GM15510 (cell line): ENCODE results near the gene ZNF845.
A peak's percentile ranks its signal among the peaks of the same experiment; 100 is the strongest.

ENCODE experiments used
- POLR2A ChIP-seq: IDR thresholded peaks from 3 replicates; pipeline ENCODE4 v1.6.1; 2011; ENCODE audit warnings: borderline replicate concordance; ENCODE audit not compliant: insufficient read length; ENCODE audit errors: extremely low read depth

The ZNF845 gene

DNA sequence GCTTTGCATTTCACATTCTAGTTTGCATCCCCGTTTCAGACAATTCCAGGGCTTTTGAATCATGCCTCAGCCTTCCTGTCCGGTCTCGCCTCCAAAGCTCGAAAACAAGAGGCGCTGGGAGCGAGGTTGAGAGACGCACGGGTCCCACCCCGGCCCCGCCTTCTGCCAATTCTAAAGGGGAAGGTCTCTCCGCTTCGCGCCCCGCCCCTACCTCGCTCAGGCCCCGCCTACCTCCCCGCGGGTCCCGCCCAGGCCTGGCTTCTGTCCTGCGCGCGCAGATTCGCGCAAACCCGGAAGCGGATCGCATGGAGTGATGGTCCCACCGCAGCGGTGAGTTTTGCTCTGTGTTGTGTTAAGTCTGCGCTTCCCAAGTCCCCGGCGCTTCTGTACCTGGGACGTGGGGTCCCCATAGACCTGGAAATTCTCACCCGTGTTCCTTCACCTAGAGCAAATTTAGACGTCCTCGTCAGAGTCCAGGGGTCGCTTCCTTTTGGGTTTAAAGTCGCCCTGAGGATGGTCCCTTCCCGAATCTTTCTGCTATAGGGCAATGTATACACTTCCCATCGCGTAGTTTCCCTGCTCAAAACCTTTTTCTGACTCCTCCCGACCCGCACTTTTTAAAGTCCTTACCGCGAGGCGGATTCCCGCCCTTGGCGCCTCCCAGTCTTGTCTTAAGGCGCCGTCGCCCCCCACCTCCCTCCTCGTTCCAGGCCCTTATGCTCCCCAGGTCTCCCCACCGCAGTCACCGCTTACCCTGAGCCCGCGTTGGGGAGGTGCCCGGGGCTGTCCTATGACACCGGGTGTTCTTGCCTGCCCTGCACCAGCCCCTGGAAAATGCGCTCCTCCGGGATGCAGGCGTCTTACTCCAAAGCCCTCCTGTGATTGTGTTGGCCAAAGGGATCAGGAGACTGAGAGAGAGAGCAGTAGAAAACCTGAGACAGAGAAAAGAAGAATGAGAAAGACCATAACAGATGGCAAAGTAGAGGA, at the start of gene ZNF845:
Gene ZNF845, plus strand, starts transcription at position 287 of the 987 bp plus-strand sequence. CDS start 7,559 bp downstream, outside the sequence.
- TF ChIP-seq POLR2A = peak; percentile 73

DNA sequence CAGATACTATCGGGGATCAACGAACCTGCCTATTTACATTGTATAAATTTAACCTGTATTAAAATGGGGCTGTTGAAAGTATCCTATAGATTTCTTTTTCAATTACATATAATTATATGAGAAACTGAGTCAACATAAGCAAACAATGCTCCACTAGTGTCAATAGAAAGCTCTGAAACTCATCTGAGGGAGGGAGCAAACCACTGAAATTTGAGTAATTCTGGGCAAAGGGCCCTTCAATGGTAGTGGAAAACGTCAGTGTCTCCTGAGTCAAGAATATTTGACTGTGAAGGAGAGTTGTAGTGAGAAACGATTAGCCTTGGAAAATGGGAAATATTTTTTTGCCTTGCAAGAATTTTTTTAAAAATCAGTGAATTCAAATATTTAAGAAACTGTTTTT, 48.5 kb upstream of the ZNF845 start:
- TF ChIP-seq POLR2A = no peak

DNA sequence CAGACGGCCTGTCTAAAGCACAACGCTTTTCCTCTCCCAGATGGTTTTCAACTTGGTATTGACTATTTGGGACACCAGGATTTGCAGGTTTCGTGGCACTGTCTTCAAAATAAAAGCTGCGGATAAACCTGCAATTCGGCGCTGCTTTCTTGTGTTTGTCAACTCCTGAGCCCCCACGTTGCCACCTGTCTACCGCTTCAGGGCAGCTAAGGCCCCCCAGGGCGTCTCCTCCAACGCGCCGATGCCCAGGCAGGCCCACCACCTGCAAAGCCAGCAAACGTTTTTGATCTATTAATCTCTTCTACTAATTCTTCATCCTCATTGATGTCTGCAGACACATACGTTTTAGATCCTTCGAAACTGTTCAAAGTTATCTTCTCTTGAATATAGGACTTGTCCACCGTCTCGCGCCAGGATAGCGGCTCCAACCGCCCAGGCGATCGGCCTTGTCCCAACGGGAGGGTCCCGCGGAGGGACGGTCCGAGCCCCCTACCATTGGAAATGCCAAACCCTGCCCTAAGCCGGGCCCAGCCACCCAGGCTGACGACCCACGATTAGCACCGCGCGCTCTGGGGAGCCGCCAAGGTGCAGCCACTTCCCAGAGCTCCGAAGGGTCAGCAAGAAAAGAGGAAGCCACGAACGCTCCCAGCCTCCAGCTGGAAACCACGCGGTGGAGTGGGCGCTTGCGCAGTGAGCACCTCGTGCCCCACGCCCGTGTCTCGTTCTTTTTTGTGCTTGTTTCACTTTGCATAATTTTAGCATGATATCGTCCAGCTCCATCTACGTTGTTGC, 42.6 kb upstream of the ZNF845 start:
- TF ChIP-seq POLR2A = no peak

DNA sequence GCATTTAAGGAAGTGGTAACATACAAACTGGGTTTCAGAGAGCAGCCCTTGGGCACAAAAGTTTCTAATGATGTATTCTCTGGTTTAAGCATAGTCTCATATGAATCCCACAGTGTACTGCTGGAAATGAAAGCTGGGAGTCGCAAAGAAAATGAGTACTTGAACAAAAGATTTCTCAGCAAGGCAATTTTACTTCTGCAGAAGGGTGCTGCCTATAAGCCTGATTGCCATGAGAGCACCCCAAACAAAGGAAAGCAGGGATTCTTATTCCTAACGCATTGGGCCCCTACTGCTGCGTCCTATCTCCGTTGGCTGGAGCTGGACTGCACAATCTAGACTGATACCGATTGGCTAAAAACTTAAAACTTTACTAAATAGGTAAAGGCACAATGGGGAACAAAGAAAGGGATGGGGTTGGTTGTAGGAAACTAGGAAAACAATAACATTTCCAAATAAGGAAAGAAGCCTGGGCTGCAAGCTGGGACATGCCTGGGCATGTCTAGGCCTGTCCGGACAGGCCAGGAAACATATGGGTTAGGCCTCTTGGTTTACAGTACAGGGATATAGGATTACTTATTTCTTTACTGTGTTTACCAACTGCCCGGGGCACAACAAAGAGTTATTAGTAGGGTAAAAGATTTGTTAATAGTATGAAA, 38.6 kb upstream of the ZNF845 start:
- TF ChIP-seq POLR2A = no peak

DNA sequence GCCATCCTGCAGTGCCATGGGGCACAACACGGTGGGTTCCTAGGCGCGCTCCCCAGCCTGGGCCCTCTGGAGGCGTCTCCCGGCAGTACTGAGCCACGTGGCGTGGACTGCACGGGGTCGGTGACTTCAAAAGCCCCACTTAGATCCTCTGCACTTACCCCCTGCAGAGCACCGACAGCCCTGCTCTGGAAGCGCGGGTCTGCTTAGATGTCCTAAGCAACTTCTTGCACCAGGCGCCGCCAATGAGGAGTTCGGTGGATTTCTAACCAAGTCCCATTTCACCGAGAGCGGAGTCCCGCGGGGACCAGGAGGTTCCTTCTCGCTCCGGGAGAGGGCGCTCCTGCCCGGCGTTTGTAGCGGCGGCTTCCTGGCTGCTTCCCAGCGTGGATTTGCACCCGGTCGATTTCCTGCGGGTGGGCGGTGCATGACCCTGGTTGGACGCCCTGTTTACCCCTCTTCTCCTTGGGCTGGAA, 25.2 kb upstream of the ZNF845 start:
- no peak for TF ChIP-seq POLR2A

DNA sequence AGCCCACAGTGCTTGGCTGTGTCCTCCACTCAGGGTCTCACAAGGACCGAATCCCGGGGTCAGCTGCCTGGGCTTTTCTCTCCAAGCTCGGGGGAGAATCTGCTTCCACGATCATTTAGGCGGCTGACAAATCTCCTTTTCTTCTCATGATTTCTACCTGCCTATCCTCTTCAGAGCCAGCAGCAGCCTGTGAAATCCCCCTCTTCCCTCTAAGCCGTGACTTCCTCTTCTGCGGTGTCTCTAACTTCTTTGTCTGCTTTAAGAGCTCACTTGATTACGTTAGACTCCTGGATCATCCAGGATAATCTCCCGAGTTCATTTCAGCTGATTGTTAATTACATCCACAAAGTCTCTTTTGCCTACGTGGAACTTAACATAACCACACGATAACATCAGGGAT, 22.5 kb upstream of the ZNF845 start:
- no peak for TF ChIP-seq POLR2A

DNA sequence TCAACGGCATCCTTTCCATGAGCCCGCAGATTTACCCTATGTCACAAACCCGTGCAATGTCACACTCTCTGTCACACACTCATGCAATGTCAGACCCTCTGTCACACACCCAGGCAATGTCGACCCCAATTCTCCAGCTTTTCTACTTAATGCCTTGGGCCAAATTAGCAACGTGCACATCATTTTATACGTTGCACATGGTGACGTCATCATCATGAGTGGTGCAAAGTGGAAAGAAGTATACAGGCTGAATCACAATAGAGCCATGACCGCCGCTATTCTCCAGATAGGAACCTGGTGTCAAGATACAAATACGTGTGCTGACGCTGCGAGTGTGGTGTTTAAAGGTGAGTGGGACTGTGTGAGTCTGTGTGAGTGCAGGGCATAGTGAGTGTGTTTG, 21.7 kb upstream of the ZNF845 start:
- TF ChIP-seq POLR2A = no peak

DNA sequence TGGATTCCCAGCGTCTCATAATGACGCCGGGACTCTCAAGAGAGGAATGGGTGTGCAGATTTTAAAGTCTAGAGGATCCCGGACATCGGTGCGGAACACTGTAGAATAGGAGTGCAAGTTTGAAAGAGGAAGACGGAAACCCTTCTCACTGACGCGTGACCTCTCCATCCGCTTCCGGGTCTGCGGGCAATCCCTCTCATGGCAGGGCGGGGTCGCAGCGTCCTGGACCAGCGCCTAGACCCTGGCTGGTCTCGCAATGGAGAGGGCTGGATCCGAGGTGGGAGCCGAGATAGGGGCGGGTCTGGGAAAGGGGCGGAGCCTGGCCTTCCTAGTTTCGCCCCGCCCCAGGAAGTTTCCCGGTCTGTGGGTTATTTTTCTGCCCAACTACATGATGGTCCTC, 4.6 kb upstream of the ZNF845 start:
- no peak for TF ChIP-seq POLR2A

DNA sequence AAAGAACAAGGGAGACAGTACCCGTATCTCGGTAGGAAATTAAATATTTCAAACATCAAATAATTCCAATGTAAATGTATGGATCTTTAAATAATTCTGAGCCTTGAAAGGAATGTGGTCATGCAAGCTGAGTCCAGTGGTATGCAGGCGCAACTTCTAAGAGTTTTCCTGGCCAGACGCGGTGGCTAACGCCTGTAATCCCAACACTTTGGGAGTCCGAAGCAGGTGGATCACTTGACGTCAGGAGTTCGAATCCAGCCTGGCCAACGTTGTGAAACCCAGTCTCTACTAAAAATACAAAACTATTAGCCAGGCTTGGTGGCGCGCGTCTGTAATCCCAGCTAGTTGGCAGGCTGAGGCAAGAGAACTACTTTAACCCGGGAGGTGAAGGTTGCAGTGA, 1.1 kb upstream of the ZNF845 start:
- TF ChIP-seq POLR2A = no peak

DNA sequence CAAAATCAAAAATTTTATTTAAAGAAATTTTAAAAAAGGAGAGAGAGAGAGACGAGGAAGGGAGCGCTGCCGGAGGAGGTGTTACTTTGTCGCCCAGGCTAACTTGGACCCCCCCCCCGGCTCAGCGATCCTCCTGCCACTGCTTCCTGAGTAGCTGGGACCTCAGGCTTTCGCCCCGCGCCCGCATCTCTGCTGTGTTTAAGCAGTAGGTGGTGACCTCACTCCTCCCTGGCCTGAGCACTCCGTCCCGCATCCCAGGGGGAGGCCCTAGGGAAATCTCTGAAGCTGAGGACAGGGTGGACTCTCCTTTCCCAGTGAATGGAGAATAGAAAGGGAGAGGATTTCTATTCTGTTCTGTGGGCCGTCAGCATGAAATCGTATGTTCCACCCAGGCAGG, 485 bp upstream of the ZNF845 start:
- no peak for TF ChIP-seq POLR2A

DNA sequence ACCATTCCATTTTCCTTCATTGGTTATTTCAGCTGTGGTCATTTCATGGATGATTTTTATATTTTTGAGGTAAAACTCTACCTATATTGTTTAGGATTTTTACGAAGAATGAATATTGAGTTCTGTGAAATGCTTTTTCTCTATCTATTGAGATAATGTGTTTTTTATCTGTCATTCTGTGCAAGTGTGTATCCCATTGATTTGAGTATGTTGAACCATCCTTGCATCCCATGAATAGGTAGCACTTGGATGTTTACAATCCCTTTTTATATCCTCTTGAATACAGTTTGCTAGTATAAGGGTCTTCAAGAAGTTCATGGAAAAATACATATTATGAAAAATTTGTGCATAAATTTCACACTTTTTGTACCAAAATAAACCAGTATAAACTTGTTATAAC, 22.2 kb downstream of the ZNF845 start:
- no peak for TF ChIP-seq POLR2A

DNA sequence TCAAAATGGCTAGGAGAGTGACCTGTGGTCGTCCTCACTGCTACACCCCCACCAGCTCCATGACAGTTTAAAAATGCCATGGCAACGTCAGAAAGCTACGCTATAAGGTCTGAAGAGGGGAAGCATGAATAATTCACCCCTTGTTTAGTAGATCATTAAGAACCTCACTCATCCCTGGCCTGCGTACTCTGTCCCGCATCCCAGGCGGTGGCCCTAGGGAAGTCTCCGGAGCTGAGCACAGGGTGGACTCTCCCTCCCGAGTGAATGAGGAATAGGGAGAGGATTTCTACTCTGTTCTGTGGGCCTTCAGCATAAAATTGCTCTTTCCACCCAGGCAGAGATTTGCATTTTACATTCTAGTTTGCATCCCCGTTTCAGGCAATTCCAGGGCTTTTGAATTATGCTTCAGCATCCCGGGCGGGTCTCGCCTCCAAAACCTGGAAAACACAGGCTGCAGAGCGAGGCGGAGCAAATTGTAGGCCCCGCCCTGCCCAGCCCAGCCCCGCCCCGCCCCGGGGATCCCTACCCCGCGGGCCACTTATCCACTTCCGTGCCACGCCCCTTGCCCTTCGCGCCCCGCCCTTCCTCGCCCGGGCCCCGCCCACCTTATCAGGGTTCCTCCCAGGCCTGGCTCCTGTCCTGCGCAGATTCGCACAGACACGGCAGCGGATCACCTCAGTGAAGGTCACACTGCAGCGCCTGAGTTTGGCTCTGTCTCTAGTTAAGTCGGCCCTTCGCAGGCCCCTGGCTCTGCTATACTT, 24.5 kb downstream of the ZNF845 start:
- no peak for TF ChIP-seq POLR2A

DNA sequence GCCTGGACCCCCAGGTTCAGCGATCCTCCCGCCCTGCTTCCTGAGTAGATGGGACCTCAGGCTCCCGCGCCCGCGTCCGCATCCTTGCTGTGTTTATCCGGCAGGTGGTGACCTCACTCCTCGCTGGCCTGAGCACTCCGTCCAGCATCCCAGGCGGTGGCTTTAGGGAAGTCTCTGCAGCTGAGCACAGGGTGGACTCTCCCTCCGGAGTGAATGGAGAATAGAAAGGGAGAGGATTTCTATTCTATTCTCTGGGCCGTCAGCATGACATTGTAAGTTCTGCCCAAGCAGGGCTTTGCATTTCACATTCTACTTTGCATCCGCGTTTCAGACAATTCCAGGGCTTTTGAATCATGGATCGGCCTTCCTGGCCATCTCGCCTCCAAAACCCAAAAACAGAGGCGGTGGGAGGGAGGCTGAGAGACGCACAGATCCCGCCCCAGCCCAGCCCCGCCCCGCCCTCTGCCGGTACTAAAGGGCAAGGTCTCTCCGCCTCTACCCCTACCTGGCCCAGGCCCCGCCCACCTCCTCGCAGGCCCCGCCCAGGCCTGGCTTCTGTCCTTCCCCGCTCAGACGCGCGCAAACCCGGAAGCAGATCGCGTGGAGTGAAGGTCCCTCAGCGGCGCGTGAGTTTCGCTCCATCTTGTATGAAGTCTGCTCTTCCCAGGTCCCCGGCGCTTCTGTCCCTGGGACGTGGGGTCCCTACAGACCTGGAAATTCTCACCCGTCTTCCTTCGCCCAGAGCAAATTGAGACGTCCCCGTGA, 31.8 kb downstream of the ZNF845 start, which contains the start of gene ZNF525:
Gene ZNF525, plus strand, starts transcription at position 572 of the 765 bp plus-strand sequence. CDS start 6,577 bp downstream, outside the sequence.
- peak; percentile 78 for TF ChIP-seq POLR2A
